H1 (cell line): ENCODE data around the gene SNX6. TPM values are rescaled to one million over a fixed set of nuclear protein-coding genes. Genes with fewer than 3 reads are reported as not detected.

Experiments
- CTCF ChIA-PET: fragments of 300-600 bp; sonication (Branson Sonifier 250); formaldehyde crosslinking; loops from one replicate; lab custom pipeline; 2021; ENCODE audit not compliant: partially characterized antibody; lab: Charles Lee
- POLR2A ChIA-PET: fragments of 300-600 bp; sonication (Branson Sonifier 250); formaldehyde crosslinking; loops from one replicate; lab custom pipeline; 2021; ENCODE audit warnings: inconsistent platforms; ENCODE audit not compliant: partially characterized antibody; lab: Charles Lee
- DNase-seq, 2 experiments: peaks; one replicate each; pipeline versions ENCODE4 v3.0.0 to v3.0.0-alpha.2; 2010 to 2022; ENCODE audit warnings: low spot score in 2 of 2, low read depth in 1 of 2, mixed read lengths in 1 of 2
- FAIRE-seq: peaks from 2 replicates; lab custom pipeline; 2011; peaks lifted over from hg19 to GRCh38; lab: Jason Lieb, UNC
- H2AFZ ChIP-seq: 2 replicates; pipeline ENCODE4 v1.8.1; 2012; ENCODE audit warnings: low read length, inconsistent platforms
- H2AK5ac ChIP-seq: 2 replicates; pipeline ENCODE4 v1.6.1; 2013; ENCODE audit warnings: low read depth, low read length
- H2BK120ac ChIP-seq: replicated peaks from 2 replicates; pipeline ENCODE3; 2013; ENCODE audit warnings: low read depth, low read length, inconsistent platforms
- H2BK12ac ChIP-seq: 2 replicates; pipeline ENCODE4 v1.6.1; 2013; ENCODE audit warnings: low read depth, low read length
- H2BK15ac ChIP-seq: 2 replicates; pipeline ENCODE4 v1.6.1; 2013; ENCODE audit warnings: low read length
- H2BK20ac ChIP-seq: 2 replicates; pipeline ENCODE4 v1.6.1; 2013; ENCODE audit warnings: low read length
- H2BK5ac ChIP-seq: 2 replicates; pipeline ENCODE4 v1.6.1; 2013; ENCODE audit warnings: low read depth, low read length
- H3K14ac ChIP-seq: 2 replicates; pipeline ENCODE4 v1.6.1; 2013; ENCODE audit warnings: inconsistent platforms; ENCODE audit not compliant: insufficient read length
- H3K18ac ChIP-seq: 2 replicates; pipeline ENCODE4 v1.6.1; 2013; ENCODE audit warnings: low read length; ENCODE audit errors: extremely low read depth
- H3K23ac ChIP-seq: 2 replicates; pipeline ENCODE4 v1.6.1; 2013; ENCODE audit warnings: inconsistent platforms; ENCODE audit not compliant: insufficient read length
- H3K23me2 ChIP-seq: 2 replicates; pipeline ENCODE4 v1.6.1; 2013; ENCODE audit warnings: low read depth, low read length
- H3K27ac ChIP-seq: 2 replicates; pipeline ENCODE4 v1.6.1; 2011; ENCODE audit warnings: low read depth, low read length, inconsistent platforms
- H3K27me3 ChIP-seq, 4 experiments: replicated peaks in 1 of 4; 1 replicate in 1 of 4; 2 replicates in 3 of 4; pipeline versions ENCODE4 v1.6.1 to v1.8.1; 2011 to 2013; ENCODE audit warnings: low read length in 3 of 4, mild to moderate bottlenecking in 3 of 4, inconsistent platforms in 2 of 4, mixed read lengths in 2 of 4, moderate library complexity in 1 of 4; ENCODE audit not compliant: control insufficient read depth in 3 of 4, insufficient read depth in 3 of 4; ENCODE audit errors: extremely low read depth in 1 of 4
- H3K36me3 ChIP-seq, 4 experiments: 2 replicates each; pipeline versions ENCODE4 v1.6.1 to v1.8.1; 2011 to 2013; ENCODE audit warnings: mild to moderate bottlenecking in 4 of 4, low read length in 3 of 4, moderate library complexity in 2 of 4, control low read depth in 1 of 4, inconsistent platforms in 1 of 4; ENCODE audit not compliant: insufficient read depth in 4 of 4, control insufficient read depth in 2 of 4
- H3K4ac ChIP-seq: replicated peaks from 2 replicates; pipeline ENCODE3; 2013; ENCODE audit warnings: low read length, low read depth, mixed read lengths, inconsistent platforms; ENCODE audit not compliant: insufficient read length
- H3K4me1 ChIP-seq, 4 experiments: replicated peaks in 1 of 4; 1 replicate in 1 of 4; 2 replicates in 3 of 4; pipeline versions ENCODE4 v1.6.1 to v1.8.1; 2011 to 2013; ENCODE audit warnings: low read length in 3 of 4, inconsistent platforms in 2 of 4, mixed read lengths in 1 of 4; ENCODE audit not compliant: insufficient read depth in 4 of 4, control insufficient read depth in 3 of 4
- H3K4me2 ChIP-seq, 2 experiments: 2 replicates each; pipeline versions ENCODE4 v1.6.1 to v1.8.1; 2011 to 2013; ENCODE audit warnings: low read depth in 2 of 2, low read length in 2 of 2, control low read depth in 1 of 2, inconsistent platforms in 1 of 2, mild to moderate bottlenecking in 1 of 2; ENCODE audit not compliant: insufficient read depth in 1 of 2
- H3K4me3 ChIP-seq, 4 experiments: fragments of 200-600, 300-600 bp in 1 of 4; sonication (generic), shearing (Covaris generic), sonication (Bioruptor Twin) in 1 of 4; 2 replicates each; pipeline versions ENCODE4 v1.5.1 to v1.8.1; 2011 to 2016; ENCODE audit warnings: low read length in 4 of 4, low read depth in 3 of 4, control low read depth in 2 of 4, inconsistent platforms in 2 of 4, mild to moderate bottlenecking in 2 of 4, mixed read lengths in 1 of 4, moderate library complexity in 1 of 4; ENCODE audit not compliant: insufficient read depth in 2 of 4; ENCODE audit errors: extremely low read depth in 1 of 4
- H3K56ac ChIP-seq: replicated peaks from 2 replicates; pipeline ENCODE3; 2013; ENCODE audit warnings: low read depth, mild to moderate bottlenecking, mixed read lengths, low read length, inconsistent platforms; ENCODE audit not compliant: insufficient read length
- H3K79me1 ChIP-seq: 2 replicates; pipeline ENCODE4 v1.6.1; 2013; ENCODE audit warnings: low read depth, low read length, control low read depth
- H3K79me2 ChIP-seq, 2 experiments: 2 replicates each; pipeline versions ENCODE4 v1.6.1 to v1.8.1; 2012 to 2013; ENCODE audit warnings: low read length in 2 of 2, mild to moderate bottlenecking in 2 of 2, inconsistent platforms in 1 of 2; ENCODE audit not compliant: insufficient read depth in 2 of 2, control insufficient read depth in 1 of 2
- H3K9ac ChIP-seq, 4 experiments: replicated peaks in 1 of 4; 1 replicate in 1 of 4; 2 replicates in 3 of 4; pipeline versions ENCODE4 v1.6.1 to v1.8.1; 2011 to 2013; ENCODE audit warnings: low read depth in 3 of 4, low read length in 3 of 4, control low read depth in 2 of 4, mild to moderate bottlenecking in 2 of 4, moderate library complexity in 2 of 4, inconsistent platforms in 1 of 4; ENCODE audit errors: extremely low read depth in 1 of 4
- H3K9me3 ChIP-seq, 2 experiments: 2 replicates each; pipeline versions ENCODE4 v1.6.1 to v1.8.1; 2012 to 2013; ENCODE audit warnings: mild to moderate bottlenecking in 2 of 2, moderate library complexity in 2 of 2, control low read depth in 1 of 2, inconsistent platforms in 1 of 2, low read depth in 1 of 2, low read length in 1 of 2, mixed read lengths in 1 of 2; ENCODE audit not compliant: insufficient read depth in 2 of 2
- H4K20me1 ChIP-seq, 2 experiments: replicated peaks in 1 of 2; 2 replicates each; pipeline versions ENCODE3 to v1.8.1; 2011 to 2013; ENCODE audit warnings: inconsistent platforms in 2 of 2, low read length in 2 of 2, mild to moderate bottlenecking in 1 of 2; ENCODE audit not compliant: insufficient read depth in 2 of 2, control insufficient read depth in 1 of 2
- H4K5ac ChIP-seq: 2 replicates; pipeline ENCODE4 v1.6.1; 2013; ENCODE audit warnings: low read length, low read depth, mixed read lengths, inconsistent platforms; ENCODE audit not compliant: insufficient read length
- H4K8ac ChIP-seq: 2 replicates; pipeline ENCODE4 v1.8.0; 2013; ENCODE audit warnings: mild to moderate bottlenecking, moderate library complexity, low read length, inconsistent platforms; ENCODE audit not compliant: insufficient read depth; ENCODE audit errors: extremely low read depth
- H4K91ac ChIP-seq: replicated peaks from 2 replicates; pipeline ENCODE3; 2013; ENCODE audit warnings: low read length, mixed read lengths, inconsistent platforms; ENCODE audit not compliant: insufficient read length
- CHD1 ChIP-seq: IDR thresholded peaks from 2 replicates; pipeline ENCODE4 v1.6.1; 2012; ENCODE audit warnings: low read depth, low read length, improper control_type of control experiment
- KDM1A ChIP-seq: fragments of 200-600, 300-600 bp; sonication (generic); IDR thresholded peaks from 2 replicates; pipeline ENCODE4 v1.7.1; 2016; ENCODE audit warnings: mild to moderate bottlenecking, low read length, borderline replicate concordance
- SP2 ChIP-seq: IDR thresholded peaks from 2 replicates; pipeline ENCODE4 v1.6.1; 2012; ENCODE audit warnings: mild to moderate bottlenecking, low read length, inconsistent platforms
- WGBS, 2 experiments: shearing (Covaris generic) in 1 of 2; methylation state at CpG; one replicate each; pipeline versions ENCODE4 v1.1.6 to v1.1.7; 2013 to 2015; ENCODE audit warnings: low lambda C conversion rate in 2 of 2, mixed read lengths in 2 of 2, inconsistent platforms in 1 of 2, low coverage in 1 of 2, missing lambda C conversion rate in 1 of 2; ENCODE audit not compliant: insufficient replicate concordance in 2 of 2, insufficient coverage in 1 of 2, insufficient read length in 1 of 2; ENCODE audit errors: extremely low coverage in 1 of 2, missing lambda C conversion rate in 1 of 2; 5-methylcytosine and 5-hydroxymethylcytosine counted together
- polyA plus RNA-seq, 7 experiments: library from polyadenylated mRNA; depleted of rRNA in 3 of 7; stranded (reverse) in 5 of 7; unstranded in 2 of 7; fragments of >200 nt in 5 of 7; fragments of 200-250 nt in 2 of 7; gene quantifications; 1 replicate in 5 of 7; 2 replicates in 1 of 7; 4 replicates in 1 of 7; pipeline versions ENCODE4 v1.2.1 to v1.2.3, GENCODE V29; 2011 to 2013; ENCODE audit warnings: missing spikeins in 2 of 7, mixed read lengths in 2 of 7
- total RNA-seq: library from RNA; stranded (reverse); fragmentation: NEBNext Ultra II Directional; extraction: Animal tissue kit (Norgen Biotek cat#: 25700); gene quantifications from 2 replicates; pipeline ENCODE4 v1.2.1, GENCODE V29; 2021

The SNX6 gene
- total and polyA plus RNA-seq, 2 of the 8 experiments (the other 6 are each of a cell fraction or from before 2014, with no cell fraction given): 53.4 to 71.1 TPM

GRCh38 chr14:34673702-34674101 lies 43.8 kb upstream of the SNX6 start:
- H2BK12ac ChIP-seq: no peak overlapping the region
- no peak overlapping the region for H2BK120ac ChIP-seq
- no peak overlapping the region for H2BK20ac ChIP-seq
- no peak overlapping the region for H2BK5ac ChIP-seq
- no peaks in the 10 kb centered on the region for H3K79me2 ChIP-seq
- no peak overlapping the region for H3K18ac ChIP-seq
- H4K91ac ChIP-seq: no peak overlapping the region
- H3K14ac ChIP-seq: no peak overlapping the region
- H3K23ac ChIP-seq: no peak overlapping the region
- no peaks in the 10 kb centered on the region for H3K23me2 ChIP-seq
- ChIA-PET CTCF (interaction anchor here (0.8 to 5.6 kb wide), 14 partner anchors 8 to 300 kb away, joined by 3 to 63 read pairs (median 4); partner anchors contain the start of gene BAZ1A), POLR2A (interaction anchor here (1.4 kb wide), 1 partner anchor 40 kb away, joined by 3 read pairs; no protein-coding TSS in a partner anchor)
- no peak overlapping the region for H2AK5ac ChIP-seq
- H3K4me2 ChIP-seq: no peak overlapping the region
- H3K56ac ChIP-seq: no peak overlapping the region
- DNase-seq (no peak), FAIRE-seq (no peak)
- no peaks in the 10 kb centered on the region for H3K79me1 ChIP-seq
- no peak overlapping the region for H3K27ac ChIP-seq
- H2BK15ac ChIP-seq: no peak overlapping the region
- TF ChIP-seq SP2 (no peak), CHD1 (no peak), KDM1A (peak; percentile 65; the same call in 1 of the 2 replicates)
- no peak overlapping the region for H3K4ac ChIP-seq
- H4K5ac ChIP-seq: no peak overlapping the region
- H4K8ac ChIP-seq: no peak overlapping the region
- H3K4me3 ChIP-seq: no peak overlapping the region
- no peaks in the 10 kb centered on the region for H3K9me3 ChIP-seq
- no peaks in the 10 kb centered on the region for H3K36me3 ChIP-seq
- no peak overlapping the region for H3K9ac ChIP-seq
- no peak overlapping the region for H2AFZ ChIP-seq
- H3K27me3 ChIP-seq: no peaks in the 10 kb centered on the region
- WGBS, 2 experiments: 96% methylated on average over 1 of the region's 1 CpG; no CpG with 5 or more reads in 1 of the 2 experiments
- H4K20me1 ChIP-seq: no peaks in the 10 kb centered on the region
- peaks cover 0 to 6% (median 3%) of the 10 kb centered on the region in 4 experiments; a peak in 4 of 7 replicates for H3K4me1 ChIP-seq
